Psoas muscle (tissue), 8 donors: ENCODE measurements around the gene ZNF224. TPM values are rescaled to one million over a fixed set of nuclear protein-coding genes. Genes with fewer than 3 reads are reported as not detected.

Source experiments
- ATAC-seq, 4 donors: fragments of 200-7000 bp; cut with Tn5 transposase; one replicate each; pipeline ENCODE4 v1.9.1; 2020; ENCODE audit warnings: moderate library complexity in 3 of 4, mild to moderate bottlenecking in 2 of 4
- DNase-seq, 2 donors: peaks; one replicate each; pipeline ENCODE4 v3.0.0-alpha.2; 2020
- H3K27ac ChIP-seq: fragments of 200-600 bp; one replicate; pipeline ENCODE4 v1.8.0; 2022
- H3K27me3 ChIP-seq, 3 donors: fragments of 200-600 bp in 1 of 3; one replicate each; pipeline versions ENCODE4 v1.6.1 to v1.8.0; 2013 to 2022; ENCODE audit warnings: low read length in 2 of 3, mild to moderate bottlenecking in 2 of 3, moderate library complexity in 1 of 3; ENCODE audit not compliant: insufficient read depth in 3 of 3
- H3K36me3 ChIP-seq, 2 donors: fragments of 200-600 bp in 1 of 2; one replicate each; pipeline versions ENCODE4 v1.6.1 to v1.8.0; 2013 to 2022; ENCODE audit warnings: low read depth in 1 of 2, mild to moderate bottlenecking in 1 of 2, moderate library complexity in 1 of 2; ENCODE audit not compliant: insufficient read depth in 1 of 2
- H3K4me1 ChIP-seq: fragments of 200-600 bp; one replicate; pipeline ENCODE4 v1.8.0; 2022
- H3K4me3 ChIP-seq: fragments of 200-600 bp; one replicate; pipeline ENCODE4 v1.8.0; 2022; ENCODE audit warnings: mild to moderate bottlenecking
- H3K9me3 ChIP-seq: fragments of 200-600 bp; one replicate; pipeline ENCODE4 v1.8.0; 2022
- CTCF ChIP-seq: fragments of 200-600 bp; IDR thresholded peaks from one replicate; pipeline ENCODE4 v1.8.0; 2022; ENCODE audit warnings: antibody characterized with exemption
- WGBS, 3 donors: extraction: QIAGEN DNeasy Blood & Tissue Kit; methylation state at CpG; one replicate each; pipeline versions ENCODE4 v1.1.6 to v1.1.7; 2013; 5-methylcytosine and 5-hydroxymethylcytosine counted together
- intact Hi-C, 2 donors: fragments of 100-400 bp; cut with DNase I; formaldehyde crosslinking; loops; one replicate each; pipeline versions ENCODE4 v1.11.0 to v1.14.2; 2022
- polyA plus RNA-seq, 3 donors: library from polyadenylated mRNA; stranded (reverse); fragments of 200-250 nt; gene quantifications; one replicate each; pipeline ENCODE4 v1.2.3, GENCODE V29; 2013
- total RNA-seq, 4 donors: library from RNA; stranded (reverse); fragmentation: NEBNext Ultra II Directional in 2 of 4; extraction: Animal tissue kit (Norgen Biotek cat#: 25700) in 2 of 4; gene quantifications; one replicate each; pipeline versions ENCODE4 v1.2.1 to v1.2.4, GENCODE V29; 2021 to 2023
- donor health status: healthy with polysubstance abuse.
- donor health status: DM: no; HTN: no; CAD: no; lungs with moderate emphysema.
- donor health status: Bipolar disorder and iron deficiency.
- donor health status: healthy.
- donor health status: DM: yes; HTN: yes; CAD: no.
- donor health status: DM: no; HTN: no; CAD: no.
- donor health status: DM: no; HTN: no; CAD: no.
- donor health status: DM: yes; HTN: yes; CAD: no.

ZNF224 gene
- total and polyA plus RNA-seq, 7 donors: 3.2 to 10.2 (median 6.1) TPM

- H3K27ac ChIP-seq: no peak overlapping the region
- H3K4me3 ChIP-seq: no peak overlapping the region
- H3K36me3 ChIP-seq: peaks cover 11 to 49% of the 10 kb centered on the region in 2 donors
- TF ChIP-seq CTCF: no peak
- 92 to 98% (median 96%) methylated on average over 5 of the region's 5 CpGs for WGBS, 3 donors
- H3K27me3 ChIP-seq: no peaks in the 10 kb centered on the region
- intact Hi-C loops: loop anchor here (10.0 kb wide), 2 partner anchors 59 to 249 kb away; partner anchors contain the start of genes ZNF225 (in 1 of the 2) and ZNF235 (in 1 of the 2)
- peaks cover 17% of the 10 kb centered on the region for H3K9me3 ChIP-seq
- H3K4me1 ChIP-seq: peaks cover 8% of the 10 kb centered on the region
- DNase-seq (no peak), ATAC-seq (no peak)
These were observed 38.3 kb upstream of the ZNF224 start for GRCh38 chr19:44055870-44056269.

DNA sequence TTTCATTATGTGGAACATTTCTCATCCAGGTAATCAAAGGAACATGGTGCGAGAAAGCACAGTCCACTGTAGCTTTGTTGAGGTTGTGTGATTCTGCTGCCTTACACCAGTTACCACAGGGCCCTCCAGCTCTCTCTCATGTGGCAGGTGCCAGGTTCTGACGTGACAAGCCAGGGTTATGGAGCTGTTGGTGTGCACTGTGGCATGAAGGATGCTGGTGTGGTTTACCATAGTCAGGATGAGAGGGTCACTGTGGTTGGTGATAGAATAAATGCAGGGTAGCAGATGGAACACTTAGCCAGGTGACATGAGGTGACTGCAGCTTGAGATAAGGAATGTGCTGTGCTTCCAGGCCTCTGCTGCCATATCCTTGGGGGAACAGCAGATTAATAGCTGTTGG, 34.9 kb upstream of the ZNF224 start:
- Histone ChIP-seq H3K4me1 (no peaks in the 10 kb centered on the region), H3K4me3 (no peak overlapping the region), H3K36me3 (peaks cover 32 to 83% of the 10 kb centered on the region in 2 donors), H3K9me3 (peaks cover 36% of the 10 kb centered on the region), H3K27me3 (no peaks in the 10 kb centered on the region), H3K27ac (no peak overlapping the region)
- 91 to 98% (median 93%) methylated on average over 2 of the region's 2 CpGs for whole genome bisulfite sequencing, 3 donors
- intact Hi-C loops: loop anchor here (10.0 kb wide), 2 partner anchors 56 to 246 kb away; partner anchors contain the start of genes ZNF225 (in 1 of the 2) and ZNF235 (in 1 of the 2)
- TF ChIP-seq CTCF: no peak
- ATAC-seq: no peak
- DNase-seq: no peak

- no peak overlapping the region for H3K4me3 ChIP-seq
- no peak overlapping the region for H3K27ac ChIP-seq
- peaks cover 32 to 83% of the 10 kb centered on the region in 2 donors for H3K36me3 ChIP-seq
- DNase-seq: no peak
- no peaks in the 10 kb centered on the region for H3K4me1 ChIP-seq
- TF ChIP-seq CTCF: no peak
- H3K9me3 ChIP-seq: peaks cover 46% of the 10 kb centered on the region
- no peak for ATAC-seq
- intact Hi-C loops: no loop called here
- no peaks in the 10 kb centered on the region for H3K27me3 ChIP-seq
- 89 to 100% (median 95%) methylated on average over 1 of the region's 1 CpG for WGBS, 3 donors
These were observed 33.1 kb upstream of the ZNF224 start for GRCh38 chr19:44061038-44061437.

DNA sequence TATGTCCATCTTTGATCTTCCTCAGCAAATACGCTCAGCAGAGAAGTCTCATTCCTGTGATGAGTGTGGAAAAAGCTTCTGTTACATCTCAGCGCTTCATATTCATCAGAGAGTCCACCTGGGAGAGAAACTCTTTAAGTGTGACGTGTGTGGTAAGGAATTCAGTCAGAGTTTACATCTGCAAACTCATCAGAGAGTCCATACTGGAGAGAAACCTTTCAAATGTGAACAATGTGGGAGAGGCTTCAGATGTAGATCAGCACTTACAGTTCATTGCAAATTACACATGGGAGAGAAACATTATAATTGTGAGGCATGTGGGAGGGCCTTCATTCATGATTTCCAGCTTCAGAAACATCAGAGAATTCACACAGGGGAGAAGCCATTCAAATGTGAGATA, 27.9 kb upstream of the ZNF224 start:
- Histone ChIP-seq H3K36me3 (peaks cover 31 to 68% of the 10 kb centered on the region in 2 donors), H3K9me3 (peaks cover 89% of the 10 kb centered on the region), H3K4me3 (no peak overlapping the region), H3K27ac (no peak overlapping the region), H3K4me1 (peaks cover 2% of the 10 kb centered on the region), H3K27me3 (no peaks in the 10 kb centered on the region)
- 67 to 85% (median 79%) methylated on average over 3 of the region's 3 CpGs for WGBS, 3 donors
- intact Hi-C loops: no loop called here
- ATAC-seq (no peak), DNase-seq (no peak)
- no peak for TF ChIP-seq CTCF

DNA sequence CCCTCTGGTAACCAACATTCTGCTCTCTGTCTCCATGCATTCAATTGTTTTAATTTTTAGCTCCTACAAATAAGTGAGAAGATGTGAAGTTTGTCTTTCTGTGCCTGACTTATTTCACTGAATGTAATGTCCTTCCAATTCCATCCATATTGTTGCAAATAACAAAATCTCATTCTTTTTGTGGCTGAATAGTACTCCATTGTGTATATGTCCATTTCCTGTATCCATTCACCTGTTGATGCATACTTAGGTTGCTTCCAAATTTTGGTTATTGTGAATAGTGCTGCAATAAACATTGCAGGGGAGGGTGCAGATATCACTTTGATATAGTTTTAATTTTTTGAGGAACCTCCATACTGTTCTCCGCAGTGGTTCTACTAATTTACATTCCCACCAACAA, 24.7 kb upstream of the ZNF224 start:
- Histone ChIP-seq H3K36me3 (peaks cover 13 to 37% of the 10 kb centered on the region in 2 donors), H3K4me1 (peaks cover 10% of the 10 kb centered on the region), H3K9me3 (peaks cover 73% of the 10 kb centered on the region), H3K27me3 (no peaks in the 10 kb centered on the region), H3K27ac (no peak overlapping the region), H3K4me3 (no peak overlapping the region)
- ATAC-seq (no peak), DNase-seq (no peak)
- no peak for TF ChIP-seq CTCF
- intact Hi-C loops: no loop called here
- 86 to 96% (median 89%) methylated on average over 1 of the region's 1 CpG for WGBS, 3 donors
